Gastroesophageal sphincter (tissue), 3 donors: ENCODE measurements around the gene ATP11B.

Source experiments
- EP300 ChIP-seq: sonication (generic); formaldehyde crosslinking; IDR thresholded peaks from one replicate; pipeline ENCODE4 v1.6.1; 2017; ENCODE audit warnings: antibody characterized with exemption, mild to moderate bottlenecking
- POLR2A ChIP-seq, 2 donors: fragments of 450-650 bp; IDR thresholded peaks; one replicate each; pipeline ENCODE4 v1.6.1; 2017; ENCODE audit warnings: antibody characterized with exemption in 2 of 2, mild to moderate bottlenecking in 2 of 2, moderate library complexity in 1 of 2
- POLR2AphosphoS5 ChIP-seq: sonication (generic); formaldehyde crosslinking; IDR thresholded peaks from one replicate; pipeline ENCODE4 v1.6.1; 2017; ENCODE audit warnings: antibody characterized with exemption
- TF ChIP-seq, protein P1 (sequence below), 4 experiments: fragments of 200-600 bp in 2 of 4; fragments of 450-650 bp in 2 of 4; sonication (generic) in 1 of 4; IDR thresholded peaks; one replicate each; pipeline ENCODE4 v1.5.1; 2017 to 2019; ENCODE audit warnings: antibody characterized with exemption in 4 of 4, mild to moderate bottlenecking in 2 of 4, moderate library complexity in 2 of 4

GRCh38 chr3:182869059-182869458 is 75.8 kb downstream of the ATP11B start:
- no peak for TF ChIP-seq POLR2A (IDR thresholded peaks at IDR 0.05)
- TF ChIP-seq, protein P1, sequence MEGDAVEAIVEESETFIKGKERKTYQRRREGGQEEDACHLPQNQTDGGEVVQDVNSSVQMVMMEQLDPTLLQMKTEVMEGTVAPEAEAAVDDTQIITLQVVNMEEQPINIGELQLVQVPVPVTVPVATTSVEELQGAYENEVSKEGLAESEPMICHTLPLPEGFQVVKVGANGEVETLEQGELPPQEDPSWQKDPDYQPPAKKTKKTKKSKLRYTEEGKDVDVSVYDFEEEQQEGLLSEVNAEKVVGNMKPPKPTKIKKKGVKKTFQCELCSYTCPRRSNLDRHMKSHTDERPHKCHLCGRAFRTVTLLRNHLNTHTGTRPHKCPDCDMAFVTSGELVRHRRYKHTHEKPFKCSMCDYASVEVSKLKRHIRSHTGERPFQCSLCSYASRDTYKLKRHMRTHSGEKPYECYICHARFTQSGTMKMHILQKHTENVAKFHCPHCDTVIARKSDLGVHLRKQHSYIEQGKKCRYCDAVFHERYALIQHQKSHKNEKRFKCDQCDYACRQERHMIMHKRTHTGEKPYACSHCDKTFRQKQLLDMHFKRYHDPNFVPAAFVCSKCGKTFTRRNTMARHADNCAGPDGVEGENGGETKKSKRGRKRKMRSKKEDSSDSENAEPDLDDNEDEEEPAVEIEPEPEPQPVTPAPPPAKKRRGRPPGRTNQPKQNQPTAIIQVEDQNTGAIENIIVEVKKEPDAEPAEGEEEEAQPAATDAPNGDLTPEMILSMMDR (IDR thresholded peaks at IDR 0.05) = no peak
- TF ChIP-seq POLR2AphosphoS5 = no peak
- TF ChIP-seq EP300 = no peak
